Left colon (tissue), 2 donors: ENCODE measurements around the gene INSYN2B. TPM values are rescaled to one million over a fixed set of nuclear protein-coding genes. Genes with fewer than 3 reads are reported as not detected.
"Not testable (repeated sequence)": the region's sequence is repeated elsewhere in the genome, so short reads cannot be mapped to it uniquely, and the experiment has no call there.

Source experiments
- ATAC-seq: fragments of 200-7000 bp; cut with Tn5 transposase; one replicate; pipeline ENCODE4 v1.9.1; 2020; ENCODE audit warnings: mild to moderate bottlenecking, moderate library complexity
- DNase-seq, 2 donors: peaks; one replicate each; pipeline ENCODE4 v3.0.0-alpha.2; 2020
- intact Hi-C, 2 donors: fragments of 100-400 bp; cut with DNase I in 1 of 2; cut with micrococcal nuclease in 1 of 2; formaldehyde crosslinking; loops; one replicate each; pipeline versions ENCODE4 v1.11.2 to v1.14.0; 2022; cut with DNase I, micrococcal nuclease
- total RNA-seq, 2 donors: library from RNA; stranded (reverse); fragmentation: NEBNext Ultra II Directional; extraction: Animal tissue kit (Norgen Biotek cat#: 25700); gene quantifications; one replicate each; pipeline ENCODE4 v1.2.1, GENCODE V29; 2021
- donor health status: DM: no; HTN: no; CAD: no.
- donor health status: DM: yes; HTN: yes; CAD: no.

The INSYN2B gene
- total RNA-seq, 2 donors from 2014 or later = 0.14 TPM; not detected in 1

- intact Hi-C loops = no loop called here
- ATAC-seq (no peak), DNase-seq (no peak)
Measured at GRCh38 chr5:169978714-169979113, 1.6 kb downstream of the INSYN2B start.

DNA sequence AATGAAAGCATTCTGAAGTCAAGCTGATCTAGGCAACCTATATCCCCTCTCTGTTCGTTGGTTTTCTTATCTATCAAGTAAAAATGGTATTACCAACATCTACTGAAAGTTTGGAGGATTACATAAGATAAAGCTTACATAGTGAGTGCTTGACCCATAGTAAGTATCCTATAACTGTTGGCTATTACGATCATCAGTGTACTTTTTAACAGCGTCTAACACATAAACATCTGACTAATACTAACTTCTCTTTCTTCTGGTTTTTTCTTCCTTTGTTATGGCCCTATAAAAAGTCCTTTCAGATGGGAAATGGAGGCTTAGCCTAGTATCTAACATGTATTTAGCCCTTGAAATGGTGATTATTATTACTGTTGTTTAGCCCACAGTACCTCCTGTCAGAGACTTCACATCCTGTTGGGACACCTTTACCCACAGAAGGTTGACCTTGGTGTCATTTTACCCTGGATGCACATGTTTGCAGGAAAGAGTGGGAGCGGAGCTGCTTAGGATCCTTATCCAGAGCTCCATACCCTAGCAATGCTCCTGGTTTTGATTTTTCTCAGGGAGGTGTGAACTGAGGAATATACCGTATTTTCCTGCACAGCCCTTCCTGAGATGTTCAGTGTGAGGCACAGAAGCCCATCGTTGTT is 6.0 kb downstream of the INSYN2B start:
- intact Hi-C loops = no loop called here
- ATAC-seq = no peak
- DNase-seq = no peak

DNA sequence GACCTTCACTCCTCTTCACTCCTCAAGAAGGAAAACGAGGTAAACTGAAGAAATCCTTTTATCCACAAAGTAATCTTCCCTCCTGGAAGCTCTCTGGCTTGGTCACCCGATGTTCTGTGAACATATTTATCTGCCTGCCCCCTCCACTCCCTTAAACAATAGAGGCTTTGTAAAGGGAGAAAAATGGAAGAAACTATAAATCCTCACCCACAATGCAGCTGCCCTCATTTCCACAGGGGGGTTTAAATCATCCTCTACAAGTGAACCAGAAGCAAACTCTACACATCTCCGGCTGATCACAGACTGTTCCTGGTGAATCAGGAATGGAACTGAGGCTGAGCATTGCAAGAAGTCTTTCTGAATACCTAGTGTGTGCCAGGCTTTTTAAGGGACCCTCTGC is 7.2 kb downstream of the INSYN2B start:
- DNase-seq (no peak), ATAC-seq (no peak)
- intact Hi-C loops = no loop called here

DNA sequence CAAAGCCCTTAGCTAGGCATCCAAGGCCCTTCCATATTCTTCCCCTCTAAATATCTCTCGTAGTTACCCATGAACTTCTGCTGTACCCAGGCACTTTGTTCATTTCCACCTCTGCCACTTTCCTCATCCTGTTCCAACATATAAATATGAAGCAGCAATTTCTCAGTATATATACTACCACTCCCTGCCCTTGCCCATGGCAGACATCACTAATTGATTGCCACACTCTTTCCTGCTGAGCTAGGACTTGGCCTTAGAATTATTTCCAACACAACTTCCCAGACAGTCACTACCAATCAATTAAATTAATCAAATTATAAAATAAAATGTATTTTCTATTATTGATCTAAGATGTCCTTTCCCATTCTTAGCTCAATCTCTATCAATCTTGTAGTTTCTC is 8.5 kb downstream of the INSYN2B start:
- intact Hi-C loops = no loop called here
- no peak for ATAC-seq
- DNase-seq = no peak

GRCh38 chr5:169970911-169971765 is 9.2 kb downstream of the INSYN2B start:
- ATAC-seq (no peak), DNase-seq (no peak)
- intact Hi-C loops = no loop called here

DNA sequence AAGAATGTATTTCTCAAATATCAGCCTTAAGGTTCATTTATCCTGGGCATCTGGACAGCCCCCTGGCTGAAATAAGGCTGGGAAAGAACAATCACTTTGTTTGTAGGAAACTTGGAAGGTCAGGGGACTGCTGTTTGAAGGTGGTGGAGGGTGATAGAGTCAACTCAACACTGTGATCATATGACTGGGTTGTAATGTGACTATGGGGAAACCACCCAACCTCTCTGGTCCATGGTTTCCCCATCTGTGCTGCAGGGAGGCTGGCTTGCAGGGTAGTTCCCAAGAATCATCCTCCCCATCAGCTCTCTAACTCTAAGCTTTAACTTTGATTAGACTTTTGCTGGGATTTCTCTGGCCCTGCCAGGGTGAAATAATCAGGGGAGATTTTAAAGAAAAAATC is 10.0 kb downstream of the INSYN2B start:
- ATAC-seq = no peak
- no peak for DNase-seq
- intact Hi-C loops = no loop called here

DNA sequence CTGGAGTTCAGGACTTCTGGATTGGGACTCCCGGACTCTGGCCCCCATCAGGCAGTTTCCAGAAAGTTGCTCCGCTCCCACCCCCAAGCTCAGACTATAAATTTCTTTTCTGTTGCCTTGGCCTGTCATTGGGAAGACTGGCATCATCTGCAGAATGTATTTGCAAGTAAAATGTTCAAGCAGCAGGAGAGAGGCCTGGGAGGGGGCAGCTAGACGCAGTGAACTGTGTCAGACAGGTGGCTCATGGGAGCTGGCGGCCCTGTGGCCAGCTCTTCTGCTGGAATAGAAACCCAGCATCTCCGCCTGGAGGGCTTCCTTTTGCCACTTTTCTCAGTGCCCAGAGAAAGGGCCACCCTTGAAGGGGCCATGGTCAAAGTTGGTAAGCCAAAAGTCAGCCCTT is 16.0 kb downstream of the INSYN2B start:
- DNase-seq = no peak
- intact Hi-C loops = no loop called here
- no peak for ATAC-seq

GRCh38 chr5:169960659-169961058 is 19.6 kb downstream of the INSYN2B start:
- ATAC-seq (no peak), DNase-seq (no peak)
- intact Hi-C loops = no loop called here

DNA sequence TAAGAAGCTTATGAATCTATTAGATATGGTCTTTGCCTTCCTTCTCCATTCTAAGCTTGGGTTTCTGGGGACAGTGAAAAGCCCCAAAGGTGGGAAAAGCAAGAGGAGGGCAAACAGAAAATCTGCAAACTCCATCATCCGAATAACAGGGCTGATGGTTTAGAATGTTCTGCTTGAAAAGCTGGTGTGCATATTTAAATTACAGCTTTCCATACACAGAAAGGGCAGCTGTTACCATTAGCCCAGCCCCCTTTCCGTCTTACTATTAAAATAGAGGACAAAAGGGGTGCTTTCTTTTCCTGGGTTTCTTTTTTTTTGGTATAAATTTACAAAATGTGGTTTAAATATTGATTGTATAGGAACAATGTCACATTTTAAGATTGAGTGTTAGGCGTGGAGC is 22.0 kb downstream of the INSYN2B start:
- intact Hi-C loops = no loop called here
- no peak for ATAC-seq
- no peak for DNase-seq

GRCh38 chr5:169956756-169957155 is 23.5 kb downstream of the INSYN2B start:
- DNase-seq = no peak
- intact Hi-C loops = no loop called here
- ATAC-seq = no peak

- no peak for ATAC-seq
- intact Hi-C loops = no loop called here
- DNase-seq = no peak
Measured at GRCh38 chr5:169956126-169956525, 24.2 kb downstream of the INSYN2B start.

DNA sequence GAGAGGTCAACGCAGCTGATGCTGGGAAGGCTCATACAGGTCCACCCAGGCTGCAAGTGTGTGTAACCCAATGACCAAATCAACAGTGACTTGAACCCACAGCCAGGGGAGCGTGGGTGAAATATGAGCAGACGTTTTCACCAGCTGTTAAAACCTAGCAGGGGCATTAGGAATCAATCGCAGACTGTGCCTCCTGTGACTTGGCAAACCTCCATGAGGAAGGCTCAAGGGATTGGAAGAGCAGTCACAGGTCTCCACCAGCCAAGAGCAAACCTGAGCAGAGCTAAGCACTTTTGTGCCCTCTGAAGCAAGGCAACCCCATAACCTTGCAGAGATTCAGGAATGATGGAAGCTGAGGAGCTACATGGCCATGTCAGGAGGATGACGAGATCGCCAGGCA is 25.5 kb downstream of the INSYN2B start:
- intact Hi-C loops = no loop called here
- no peak for DNase-seq
- ATAC-seq = no peak

DNA sequence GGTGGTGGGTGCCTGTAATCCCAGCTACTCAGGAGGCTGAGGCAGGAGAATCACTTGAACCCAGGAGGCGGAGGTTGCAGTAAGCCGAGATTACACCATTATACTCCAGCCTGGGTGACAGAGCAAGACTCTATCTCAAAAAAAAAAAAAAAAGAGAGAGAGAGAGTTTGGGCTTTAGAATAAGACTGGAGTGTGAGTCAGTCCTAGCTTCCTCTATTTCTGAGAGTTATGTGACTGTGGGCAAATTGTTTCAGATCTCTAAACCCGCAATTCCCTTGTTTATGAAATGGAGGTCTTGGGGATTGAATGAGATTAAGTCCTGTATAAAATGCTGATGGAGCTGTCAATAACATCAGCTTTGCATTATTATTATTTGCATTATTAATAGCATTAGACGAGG is 27.1 kb downstream of the INSYN2B start:
- ATAC-seq, intact Hi-C loops, DNase-seq: not testable (repeated sequence)

GRCh38 chr5:169950333-169950732 is 30.0 kb downstream of the INSYN2B start:
- ATAC-seq = no peak
- intact Hi-C loops = no loop called here
- DNase-seq = no peak

DNA sequence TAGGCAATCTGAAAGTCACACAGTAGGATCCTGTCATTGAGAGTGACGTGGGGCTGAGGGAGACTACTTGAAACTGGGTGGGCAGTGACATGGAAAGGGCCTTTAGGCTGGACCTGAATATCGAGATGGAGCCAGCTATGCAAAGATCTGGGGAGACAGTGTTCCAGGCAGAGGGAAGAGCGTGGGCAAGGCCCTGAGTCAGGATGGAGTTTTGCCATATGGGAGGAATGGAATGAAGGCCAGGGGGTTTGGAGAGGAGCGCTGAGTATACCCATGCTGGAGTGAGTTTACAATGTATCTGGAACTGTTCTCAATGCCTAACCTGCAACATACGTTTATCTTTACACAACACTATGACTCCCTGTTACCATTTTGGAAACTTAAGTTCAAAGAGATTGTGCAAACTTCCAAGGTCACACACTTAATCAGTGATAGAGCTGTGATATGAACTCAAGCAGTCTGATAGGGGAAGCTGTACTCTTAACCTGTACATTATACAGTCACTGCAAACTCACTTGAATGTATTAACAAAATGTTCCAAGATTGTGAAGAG is 33.5 kb downstream of the INSYN2B start:
- intact Hi-C loops = no loop called here
- no peak for ATAC-seq
- no peak for DNase-seq

DNA sequence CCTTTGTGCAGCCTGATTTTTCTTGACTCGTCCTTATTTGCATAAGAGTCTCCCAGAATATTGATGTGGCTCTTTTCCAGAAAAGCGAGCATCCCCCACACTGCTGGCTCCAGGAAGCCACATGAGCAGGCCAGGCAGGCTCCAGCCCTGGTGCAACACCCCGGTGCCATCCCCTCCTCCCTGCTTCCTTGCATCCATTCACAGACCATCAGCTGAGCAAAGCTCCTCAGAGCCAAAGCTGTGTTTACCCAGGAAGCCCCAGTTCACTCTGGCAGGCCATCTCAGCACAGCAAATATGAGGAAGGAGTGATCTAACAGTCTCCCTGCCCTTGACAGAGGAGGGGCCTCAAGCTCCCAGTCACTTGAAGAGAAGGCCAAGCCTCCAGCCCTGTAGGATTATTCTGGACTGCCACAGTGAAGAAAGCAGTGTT is 34.4 kb downstream of the INSYN2B start:
- intact Hi-C loops = no loop called here
- DNase-seq (no peak), ATAC-seq (no peak)

DNA sequence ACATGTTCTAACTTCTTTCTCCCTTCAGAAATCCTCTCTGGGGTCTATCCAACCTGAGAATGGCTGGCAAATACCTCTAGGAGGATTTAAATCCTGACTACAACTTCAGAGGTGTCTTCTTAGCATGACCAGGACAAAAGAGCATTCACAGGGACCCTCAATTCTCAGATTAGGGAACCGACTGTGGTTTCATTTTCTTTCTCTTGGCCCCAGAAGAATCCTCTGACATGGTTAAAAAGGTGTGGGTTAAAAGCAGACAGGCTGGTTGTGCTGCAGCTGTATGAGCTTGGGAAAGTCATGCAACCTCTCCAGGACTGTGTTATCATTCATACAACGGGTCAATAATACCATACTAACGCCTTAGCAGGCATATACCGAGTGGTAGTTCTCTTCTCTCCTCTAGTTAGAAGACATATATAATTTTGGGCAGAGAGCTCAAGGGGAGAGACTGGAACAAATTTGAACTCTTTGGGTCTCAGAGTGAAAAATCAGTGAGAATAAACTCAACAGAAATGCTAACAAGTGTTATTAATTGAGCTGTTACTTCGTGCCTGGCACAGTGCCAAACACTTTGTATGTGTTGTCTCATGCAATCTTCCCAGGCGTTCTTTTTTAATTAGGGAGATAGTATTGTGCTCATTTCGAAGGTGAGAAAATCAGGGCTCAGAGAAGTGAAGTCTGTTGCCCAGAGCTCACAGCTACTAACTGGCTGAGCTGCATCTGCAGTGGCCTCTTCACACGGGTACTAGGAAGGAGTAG is 35.2 kb downstream of the INSYN2B start:
- ATAC-seq (no peak), DNase-seq (no peak)
- intact Hi-C loops = no loop called here

- no peak for DNase-seq
- intact Hi-C loops = no loop called here
- ATAC-seq = no peak
Measured at GRCh38 chr5:169944115-169944514, 36.2 kb downstream of the INSYN2B start.

DNA sequence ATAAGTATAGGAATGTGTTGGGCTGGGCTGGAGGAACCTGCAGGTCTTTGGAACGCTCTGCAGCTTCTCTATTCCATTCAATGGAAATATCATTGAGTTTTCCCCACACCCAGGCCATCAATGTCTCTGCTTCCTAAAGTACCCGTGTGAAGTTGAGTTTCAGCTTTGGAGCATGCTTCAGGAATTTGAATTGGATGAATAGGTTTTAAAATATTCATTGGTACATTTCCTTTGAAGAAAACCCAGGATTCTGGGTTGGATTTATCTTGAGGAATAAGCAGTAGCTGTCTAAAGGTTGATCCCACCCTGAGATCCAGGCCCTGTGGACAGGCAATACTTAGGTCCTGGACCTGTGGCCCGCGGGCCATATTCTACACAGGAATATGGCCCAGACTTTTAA is 37.3 kb downstream of the INSYN2B start:
- intact Hi-C loops = no loop called here
- ATAC-seq = no peak
- DNase-seq = no peak

DNA sequence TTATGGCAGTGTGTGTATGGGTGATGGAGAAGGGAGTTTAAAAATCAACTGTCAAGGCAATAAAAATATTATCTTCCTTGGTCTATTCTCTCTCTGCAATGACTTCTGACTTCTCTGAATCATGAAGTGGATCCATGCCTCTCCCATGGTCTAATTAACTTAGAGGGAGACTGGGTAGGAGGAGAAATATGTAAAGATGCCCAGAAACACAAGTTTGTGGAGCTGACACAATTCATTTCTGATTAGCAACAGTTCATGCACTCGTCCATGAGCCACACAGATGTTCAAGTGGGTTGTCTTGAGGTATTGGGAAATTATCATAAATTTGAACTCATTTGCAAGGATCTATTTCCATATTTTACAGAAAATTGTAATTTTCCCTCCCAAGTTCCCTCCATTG is 38.1 kb downstream of the INSYN2B start:
- DNase-seq (no peak), ATAC-seq (no peak)
- intact Hi-C loops = no loop called here
